Breast epithelium (tissue), 3 donors: ENCODE measurements around the gene DCHS2.

Experiments used
- CTCF ChIP-seq, 3 donors: fragments of 450-650 bp; IDR thresholded peaks; one replicate each; pipeline ENCODE4 v1.5.1; 2016 to 2017; ENCODE audit warnings: antibody characterized with exemption in 3 of 3, mild to moderate bottlenecking in 3 of 3, moderate library complexity in 3 of 3
- POLR2A ChIP-seq: fragments of 450-650 bp; IDR thresholded peaks from one replicate; pipeline ENCODE4 v1.6.1; 2016; ENCODE audit warnings: antibody characterized with exemption, mild to moderate bottlenecking, moderate library complexity

DNA sequence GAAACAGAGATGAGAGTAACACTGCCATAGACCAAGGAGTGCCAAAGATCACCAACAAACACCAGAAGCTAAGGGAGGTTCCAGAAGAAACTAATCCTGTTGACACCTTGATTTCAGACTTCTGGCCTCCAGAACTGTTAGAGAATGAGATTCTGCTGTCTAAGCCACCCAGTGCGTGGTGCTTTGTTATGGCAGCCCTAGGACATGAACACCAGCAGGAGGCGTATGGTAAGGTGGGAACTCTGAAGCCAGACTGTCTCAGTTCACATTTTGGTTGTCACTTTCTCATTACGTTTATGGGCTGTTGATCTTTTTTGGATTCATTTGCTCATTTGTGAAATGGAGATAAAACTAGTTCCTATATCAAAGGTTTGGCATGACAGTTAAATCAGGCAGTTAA lies 142.9 kb downstream of the DCHS2 start:
- TF ChIP-seq CTCF (IDR thresholded peaks at IDR 0.05) = no peak
- TF ChIP-seq POLR2A = no peak
